Activated naive CD4-positive, alpha-beta T cell treated with anti-CD3 and anti-CD28 coated beads for 36 hours (primary cell): ENCODE results near the gene RAET1E. TPM values are rescaled to one million over a fixed set of nuclear protein-coding genes. Genes with fewer than 3 reads are reported as not detected.
A peak's percentile ranks its signal among the peaks of the same experiment; 100 is the strongest.
"Not testable (repeated sequence)": the region's sequence is repeated elsewhere in the genome, so short reads cannot be mapped to it uniquely, and the experiment has no call there.

Experiments used
- CTCF ChIA-PET: fragments of 350-600 bp; sonication (Branson Sonifier 250); formaldehyde crosslinking; loops from one replicate; lab custom pipeline; 2021; ENCODE audit warnings: antibody characterized with exemption; lab: Charles Lee
- DNase-seq: peaks from one replicate; pipeline ENCODE4 v3.0.0-alpha.2; 2020
- H3K27ac Mint-ChIP-seq: one replicate; pipeline ENCODE4 v1.8.0; 2021; ENCODE audit warnings: mild to moderate bottlenecking, mixed read lengths
- H3K27me3 Mint-ChIP-seq: one replicate; pipeline ENCODE4 v1.8.0; 2021; ENCODE audit warnings: low read depth, mixed read lengths
- H3K36me3 Mint-ChIP-seq: one replicate; pipeline ENCODE4 v1.8.0; 2021; ENCODE audit warnings: low read depth, mixed read lengths
- H3K4me1 Mint-ChIP-seq: one replicate; pipeline ENCODE4 v1.8.0; 2021; ENCODE audit warnings: low read depth, mixed read lengths
- H3K4me3 Mint-ChIP-seq: one replicate; pipeline ENCODE4 v1.8.0; 2021; ENCODE audit warnings: mild to moderate bottlenecking, moderate library complexity, mixed read lengths
- H3K9me3 Mint-ChIP-seq: one replicate; pipeline ENCODE4 v1.8.0; 2021; ENCODE audit warnings: mixed read lengths
- intact Hi-C: fragments of 100-400 bp; cut with micrococcal nuclease; formaldehyde crosslinking; loops from one replicate; pipeline ENCODE4 v1.15.1; 2023
- total RNA-seq, 2 experiments: library from RNA; stranded (reverse); gene quantifications; one replicate each; pipeline ENCODE4 v1.2.3, GENCODE V29; 2021

RAET1E gene
- total RNA-seq, 2 experiments from 2014 or later: not detected

DNA sequence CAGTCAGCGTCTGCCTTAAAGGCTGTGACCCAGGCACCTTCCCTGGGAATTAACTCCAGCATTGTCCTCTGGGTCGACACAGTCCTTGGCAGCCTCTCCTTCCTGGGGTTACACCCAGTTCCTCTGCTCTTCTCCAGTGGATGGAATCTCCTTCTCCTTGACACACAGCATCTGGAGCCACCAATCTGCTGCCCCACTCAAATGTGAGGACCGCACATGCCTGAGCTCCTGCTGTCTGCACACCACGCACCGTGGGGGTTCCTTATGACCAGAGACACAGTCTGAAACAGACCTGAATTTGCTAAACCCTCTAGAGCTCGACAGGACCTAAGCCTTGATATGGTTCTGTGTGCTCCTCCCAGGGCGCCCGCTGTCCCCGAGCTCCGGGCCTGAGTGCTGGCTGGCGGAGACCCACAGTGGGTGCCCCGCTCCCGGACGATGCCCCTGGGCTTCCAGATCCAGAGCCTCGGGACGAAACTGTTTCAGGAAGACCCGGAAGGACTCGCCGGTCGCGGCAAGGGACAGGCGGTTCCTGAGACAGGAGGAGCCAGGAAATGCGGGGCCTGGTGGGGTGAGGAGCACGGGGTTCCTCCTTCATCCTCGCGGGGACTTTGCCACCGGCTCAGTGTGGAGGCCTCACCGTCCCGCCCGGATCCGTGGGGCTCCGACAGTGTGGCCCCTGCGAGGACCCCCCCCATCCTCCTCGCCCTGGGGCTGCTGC lies 27.5 kb upstream of the RAET1E start:
- Mint-ChIP-seq H3K27ac (no peak overlapping the region), H3K36me3 (no peaks in the 10 kb centered on the region), H3K4me1 (peaks cover 15% of the 10 kb centered on the region), H3K9me3 (no peaks in the 10 kb centered on the region), H3K4me3 (peak overlapping the region; percentile 14), H3K27me3 (peaks cover 79% of the 10 kb centered on the region)
- intact Hi-C loops: loop anchor here (10.0 kb wide), 1 partner anchor 281 kb away; the partner anchor contains the start of gene KATNA1
- CTCF ChIA-PET: interaction anchor here (0.8 to 2.5 kb wide), 6 partner anchors 60 to 92 kb away, joined by 3 to 19 read pairs (median 8); no protein-coding TSS in a partner anchor
- DNase-seq: no peak

DNA sequence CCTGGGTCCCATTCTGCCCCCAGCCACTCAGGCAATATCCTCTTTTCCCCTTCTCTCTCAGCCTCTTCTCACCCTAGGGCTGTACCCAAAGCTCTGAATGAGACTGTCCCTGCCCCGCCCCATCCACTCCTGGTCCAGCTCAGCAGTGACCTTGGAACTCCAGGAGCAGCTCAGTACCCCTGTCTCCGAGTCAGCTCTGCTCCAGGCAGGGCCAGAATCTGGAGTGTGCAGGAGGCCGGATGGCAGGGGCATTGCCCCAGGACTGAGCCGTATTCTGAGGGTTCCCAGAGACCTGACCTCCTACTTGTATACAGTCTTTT lies 27.0 kb upstream of the RAET1E start:
- CTCF ChIA-PET: interaction anchor here (0.8 to 2.5 kb wide), 6 partner anchors 59 to 91 kb away, joined by 3 to 19 read pairs (median 8); no protein-coding TSS in a partner anchor
- Mint-ChIP-seq H3K4me3 (no peak overlapping the region), H3K4me1 (peaks cover 15% of the 10 kb centered on the region), H3K36me3 (no peaks in the 10 kb centered on the region), H3K9me3 (no peaks in the 10 kb centered on the region), H3K27ac (no peak overlapping the region), H3K27me3 (peaks cover 74% of the 10 kb centered on the region)
- no peak for DNase-seq
- intact Hi-C loops: loop anchor here (10.0 kb wide), 1 partner anchor 280 kb away; the partner anchor contains the start of gene KATNA1

DNA sequence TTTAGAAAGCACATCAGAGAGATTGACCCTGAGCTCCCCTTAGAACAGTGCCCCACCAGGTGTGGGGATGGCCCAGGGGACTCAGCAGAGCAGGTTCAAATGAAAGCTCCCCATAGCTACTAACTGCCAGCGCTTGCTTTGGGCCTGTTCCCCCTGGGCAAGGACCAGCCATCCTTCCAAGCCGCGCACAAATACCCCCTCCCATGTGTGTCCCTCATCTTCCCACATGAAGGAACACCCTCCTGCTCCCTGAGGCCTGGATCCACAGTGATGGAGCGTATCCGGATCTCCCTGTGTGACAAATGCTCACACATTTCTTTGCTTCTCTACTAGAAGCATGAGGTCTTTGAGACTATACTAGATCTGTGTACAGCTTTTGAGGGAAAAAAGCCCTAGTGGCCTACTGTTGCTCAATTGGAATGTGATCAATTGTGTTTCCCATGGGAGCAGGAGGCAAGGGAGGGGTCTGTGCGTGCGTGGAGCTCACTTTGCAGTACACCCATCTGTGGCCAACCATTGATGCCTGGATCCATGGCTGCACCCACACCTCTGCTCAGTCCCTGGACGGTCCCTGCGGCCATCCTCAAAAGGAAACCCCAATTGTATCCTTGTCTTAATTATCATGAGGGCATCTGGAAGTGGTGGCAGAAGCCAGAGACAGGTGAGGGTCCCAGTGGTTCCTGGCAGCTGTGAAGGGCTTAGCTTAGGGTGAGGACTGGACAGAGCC lies 26.5 kb upstream of the RAET1E start:
- DNase-seq: no peak
- no peak overlapping the region for H3K27ac Mint-ChIP-seq
- no peaks in the 10 kb centered on the region for H3K9me3 Mint-ChIP-seq
- CTCF ChIA-PET: interaction anchor here (0.9 to 2.5 kb wide), 7 partner anchors 24 to 91 kb away, joined by 3 to 19 read pairs (median 7); no protein-coding TSS in a partner anchor
- peaks cover 15% of the 10 kb centered on the region for H3K4me1 Mint-ChIP-seq
- intact Hi-C loops: loop anchor here (10.0 kb wide), 1 partner anchor 280 kb away; the partner anchor contains the start of gene KATNA1
- H3K27me3 Mint-ChIP-seq: peaks cover 69% of the 10 kb centered on the region
- H3K4me3 Mint-ChIP-seq: no peak overlapping the region
- no peaks in the 10 kb centered on the region for H3K36me3 Mint-ChIP-seq

DNA sequence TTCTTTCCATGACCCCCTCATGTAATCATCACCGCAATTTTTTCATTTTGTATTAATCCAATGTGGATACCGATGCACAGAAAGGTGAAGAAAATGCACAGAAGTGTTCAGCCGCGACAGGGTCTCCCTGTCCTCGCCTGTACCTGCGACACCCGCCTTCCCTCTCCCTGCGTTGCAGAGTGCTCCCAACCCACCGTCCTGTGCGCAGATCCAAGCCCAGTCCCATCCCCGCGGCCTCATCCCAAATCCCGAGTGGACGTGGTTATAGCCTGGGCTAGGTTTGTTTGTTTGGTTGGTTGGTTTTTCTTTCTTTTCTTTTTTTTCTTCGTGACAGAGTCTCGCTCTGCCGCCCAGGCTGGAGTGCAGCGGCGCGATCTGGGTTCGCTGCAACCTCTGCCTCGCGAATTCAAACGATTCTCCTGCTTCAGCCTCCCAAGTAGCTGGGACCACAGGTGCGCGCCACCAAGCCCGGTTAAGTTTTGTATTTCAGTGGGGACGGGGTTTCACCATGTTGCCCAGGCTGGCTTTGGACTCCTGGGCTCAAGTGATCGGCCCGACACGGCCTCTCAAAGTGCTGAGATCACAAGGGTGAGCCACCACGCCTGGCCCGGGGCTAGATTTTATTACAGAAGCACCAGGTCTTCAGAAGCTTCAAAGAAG lies 25.5 kb upstream of the RAET1E start:
- intact Hi-C loops: loop anchor here (1.0 to 10.0 kb wide), 4 partner anchors 59 to 359 kb away; partner anchors contain the start of genes KATNA1, LATS1 and LRP11
- Mint-ChIP-seq H3K4me1 (peaks cover 15% of the 10 kb centered on the region), H3K36me3 (no peaks in the 10 kb centered on the region), H3K27ac (no peak overlapping the region), H3K27me3 (peaks cover 60% of the 10 kb centered on the region), H3K9me3 (no peaks in the 10 kb centered on the region), H3K4me3 (peak overlapping the region; percentile 76)
- no peak for DNase-seq
- CTCF ChIA-PET: interaction anchor here (0.9 to 2.5 kb wide), 6 partner anchors 23 to 90 kb away, joined by 3 to 19 read pairs (median 7); no protein-coding TSS in a partner anchor

DNA sequence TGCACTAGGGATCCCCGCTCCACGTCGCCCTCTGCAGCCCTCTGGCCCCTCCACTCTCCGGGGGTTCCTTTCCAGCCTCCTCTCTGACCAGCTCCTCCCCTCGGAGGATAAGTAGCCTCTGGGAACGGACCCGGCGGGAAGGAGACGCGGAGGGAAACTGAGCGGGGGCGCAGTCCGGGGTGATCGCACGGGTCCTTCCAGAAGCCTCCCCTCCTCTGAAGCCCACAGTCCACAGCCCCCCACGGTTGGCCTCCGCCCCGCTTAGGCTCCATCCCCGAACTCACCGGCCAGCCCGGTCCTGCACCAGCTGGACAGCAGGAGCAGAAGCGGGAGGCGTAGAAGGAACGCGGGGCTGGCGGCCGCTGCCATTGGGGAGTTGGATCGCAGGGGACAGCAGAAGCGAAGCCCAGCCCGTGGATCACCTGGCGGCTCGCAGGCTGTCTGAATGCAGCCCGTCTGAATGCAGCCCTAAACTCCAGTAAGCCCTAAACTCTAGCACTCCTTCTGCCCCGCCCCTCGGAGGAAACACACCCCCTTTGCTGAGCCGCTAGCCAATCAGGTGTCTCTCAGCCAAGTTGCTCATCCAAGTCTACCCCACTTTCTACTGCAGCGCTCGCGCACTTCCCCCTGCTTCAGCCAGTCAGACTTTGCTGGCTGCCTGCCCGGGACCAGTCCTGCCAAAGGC lies 24.9 kb upstream of the RAET1E start, which contains the start of gene RAET1G:
TSS of gene RAET1G (minus strand) at position 480 of the 685 bp plus-strand sequence. CDS start at position 369, 111 bp downstream.
- H3K36me3 Mint-ChIP-seq: no peaks in the 10 kb centered on the region
- DNase-seq: peak; percentile 90
- intact Hi-C loops: loop anchor here (1.0 to 10.0 kb wide), 4 partner anchors 58 to 358 kb away; partner anchors contain the start of genes KATNA1, LATS1 and LRP11
- H3K9me3 Mint-ChIP-seq: no peaks in the 10 kb centered on the region
- no peak within 1 kb of the TSS for H3K27ac Mint-ChIP-seq
- CTCF ChIA-PET: interaction anchor here (1.1 to 1.2 kb wide), 2 partner anchors 87 to 88 kb away, joined by 3 to 4 read pairs; no protein-coding TSS in a partner anchor
- peak within 1 kb of the TSS; percentile 76 for H3K4me3 Mint-ChIP-seq
- peaks cover 15% of the 10 kb centered on the region for H3K4me1 Mint-ChIP-seq
- peaks cover 53% of the 10 kb centered on the region for H3K27me3 Mint-ChIP-seq

DNA sequence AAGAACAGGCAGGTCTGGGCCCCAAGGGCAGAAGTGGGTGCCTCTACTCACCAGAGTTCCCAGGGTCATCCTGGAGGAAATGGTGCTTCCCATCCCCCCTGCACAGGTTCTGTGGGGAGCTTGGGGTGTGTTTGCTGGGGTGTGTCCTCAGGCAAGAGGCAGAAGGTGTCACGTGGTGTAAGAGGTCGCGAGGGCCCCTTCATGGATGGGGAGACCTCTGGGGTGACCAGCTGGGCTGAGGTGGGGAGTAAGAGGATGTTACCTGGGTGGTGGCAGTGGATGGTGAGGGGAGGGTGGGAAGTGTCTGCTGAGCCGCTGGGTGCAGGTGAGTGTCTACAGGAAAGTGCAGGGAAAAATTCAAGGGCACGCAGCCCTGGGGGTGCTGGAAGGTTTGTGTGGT lies 24.2 kb upstream of the RAET1E start:
- not testable (repeated sequence) for DNase-seq, H3K9me3 Mint-ChIP-seq, H3K27ac Mint-ChIP-seq, H3K4me3 Mint-ChIP-seq, H3K36me3 Mint-ChIP-seq
- CTCF ChIA-PET: interaction anchor here (1.1 to 1.2 kb wide), 2 partner anchors 86 to 88 kb away, joined by 3 to 4 read pairs; no protein-coding TSS in a partner anchor
- intact Hi-C loops: loop anchor here (2.0 to 10.0 kb wide), 3 partner anchors 203 to 357 kb away; partner anchors contain the start of genes KATNA1 and LATS1
- Mint-ChIP-seq H3K4me1 (peaks cover 15% of the 10 kb centered on the region), H3K27me3 (peaks cover 48% of the 10 kb centered on the region)

DNA sequence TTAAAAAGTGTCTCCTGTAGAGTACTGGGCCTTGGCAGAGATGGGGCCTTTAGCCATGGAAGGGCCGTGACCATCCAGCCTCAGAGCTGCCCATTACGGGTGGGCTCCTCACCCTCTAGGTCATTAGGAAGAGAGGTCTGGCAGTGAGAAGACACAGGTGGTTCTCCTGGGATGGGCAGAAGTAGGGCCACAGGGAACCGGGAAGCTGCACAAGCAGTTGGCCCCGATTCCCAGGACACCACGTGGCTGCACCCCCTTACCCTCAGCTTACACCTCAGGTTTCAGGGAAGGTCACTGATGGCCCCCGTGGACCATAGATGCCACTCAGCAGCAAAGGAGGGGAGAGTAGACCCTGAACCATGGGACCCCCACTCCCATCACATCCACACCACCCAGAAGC lies 23.4 kb upstream of the RAET1E start:
- peaks cover 15% of the 10 kb centered on the region for H3K4me1 Mint-ChIP-seq
- intact Hi-C loops: loop anchor here (10.0 kb wide), 1 partner anchor 277 kb away; the partner anchor contains the start of gene KATNA1
- no peaks in the 10 kb centered on the region for H3K36me3 Mint-ChIP-seq
- H3K9me3 Mint-ChIP-seq: no peaks in the 10 kb centered on the region
- CTCF ChIA-PET: interaction anchor here (0.5 kb wide), 1 partner anchor 43 kb away, joined by 3 read pairs; no protein-coding TSS in a partner anchor
- no peak overlapping the region for H3K27ac Mint-ChIP-seq
- H3K27me3 Mint-ChIP-seq: peaks cover 48% of the 10 kb centered on the region
- no peak for DNase-seq
- H3K4me3 Mint-ChIP-seq: no peak overlapping the region

DNA sequence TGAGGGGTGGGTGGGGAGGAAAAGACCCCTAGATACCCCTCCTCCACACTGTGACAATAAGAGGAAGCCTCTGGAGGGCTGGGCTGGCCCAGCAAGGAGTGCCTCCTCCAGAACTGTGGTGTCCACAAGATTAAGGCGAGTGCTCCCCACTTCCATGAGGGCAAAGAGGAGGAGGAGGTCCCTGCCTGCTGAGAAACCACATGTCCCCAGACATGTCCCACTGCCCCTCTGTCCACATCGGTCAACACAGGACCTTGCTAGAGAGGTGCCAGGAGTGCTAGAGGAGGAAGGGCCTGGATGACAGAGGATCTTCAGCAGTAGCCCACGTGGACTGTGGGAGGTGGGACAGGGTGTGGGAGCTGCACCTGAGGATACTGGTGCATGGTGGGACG lies 21.9 kb upstream of the RAET1E start:
- peaks cover 8% of the 10 kb centered on the region for H3K4me1 Mint-ChIP-seq
- no peaks in the 10 kb centered on the region for H3K9me3 Mint-ChIP-seq
- no peak for DNase-seq
- H3K36me3 Mint-ChIP-seq: no peaks in the 10 kb centered on the region
- intact Hi-C loops: loop anchor here (10.0 kb wide), 1 partner anchor 275 kb away; the partner anchor contains the start of gene KATNA1
- CTCF ChIA-PET: no interaction called here
- H3K27ac Mint-ChIP-seq: no peak overlapping the region
- H3K27me3 Mint-ChIP-seq: peaks cover 36% of the 10 kb centered on the region
- no peak overlapping the region for H3K4me3 Mint-ChIP-seq

DNA sequence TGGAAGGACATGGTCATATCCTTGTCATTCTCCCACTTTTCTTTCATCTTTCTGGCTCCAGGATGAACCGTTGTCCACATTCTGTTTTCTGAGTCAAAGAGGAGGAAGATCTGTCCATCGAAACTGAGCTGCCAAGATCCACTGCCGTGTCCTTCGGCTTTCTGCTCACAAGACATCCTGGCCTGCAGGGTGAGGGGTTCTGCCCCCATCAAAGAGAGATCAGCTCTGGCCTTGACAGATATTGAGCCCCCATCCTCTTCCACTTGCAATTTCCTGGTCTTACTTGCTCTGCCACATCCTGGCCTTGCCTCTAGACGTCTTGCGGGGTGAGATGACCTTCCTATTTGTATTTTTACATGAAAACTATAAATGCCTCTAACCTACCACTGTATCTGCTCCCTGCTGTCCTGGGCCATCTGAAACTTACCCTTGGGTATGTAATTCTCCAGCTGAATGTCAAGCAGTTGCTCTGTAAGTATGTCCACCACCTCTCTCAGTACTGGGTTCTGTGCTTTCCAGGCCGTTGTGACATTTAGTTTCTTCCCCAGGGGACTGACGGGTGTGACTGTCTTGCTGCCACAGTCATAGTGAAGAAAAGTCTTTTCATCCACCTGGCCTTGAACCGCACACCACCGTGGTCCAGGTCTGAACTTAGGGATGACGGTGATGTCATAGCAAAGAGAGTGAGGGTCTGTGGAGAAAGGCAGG lies 21.4 kb upstream of the RAET1E start:
- H3K4me1 Mint-ChIP-seq, H3K4me3 Mint-ChIP-seq, DNase-seq, CTCF ChIA-PET, H3K36me3 Mint-ChIP-seq, intact Hi-C loops, H3K9me3 Mint-ChIP-seq, H3K27ac Mint-ChIP-seq: not testable (repeated sequence)
- peaks cover 31% of the 10 kb centered on the region for H3K27me3 Mint-ChIP-seq

DNA sequence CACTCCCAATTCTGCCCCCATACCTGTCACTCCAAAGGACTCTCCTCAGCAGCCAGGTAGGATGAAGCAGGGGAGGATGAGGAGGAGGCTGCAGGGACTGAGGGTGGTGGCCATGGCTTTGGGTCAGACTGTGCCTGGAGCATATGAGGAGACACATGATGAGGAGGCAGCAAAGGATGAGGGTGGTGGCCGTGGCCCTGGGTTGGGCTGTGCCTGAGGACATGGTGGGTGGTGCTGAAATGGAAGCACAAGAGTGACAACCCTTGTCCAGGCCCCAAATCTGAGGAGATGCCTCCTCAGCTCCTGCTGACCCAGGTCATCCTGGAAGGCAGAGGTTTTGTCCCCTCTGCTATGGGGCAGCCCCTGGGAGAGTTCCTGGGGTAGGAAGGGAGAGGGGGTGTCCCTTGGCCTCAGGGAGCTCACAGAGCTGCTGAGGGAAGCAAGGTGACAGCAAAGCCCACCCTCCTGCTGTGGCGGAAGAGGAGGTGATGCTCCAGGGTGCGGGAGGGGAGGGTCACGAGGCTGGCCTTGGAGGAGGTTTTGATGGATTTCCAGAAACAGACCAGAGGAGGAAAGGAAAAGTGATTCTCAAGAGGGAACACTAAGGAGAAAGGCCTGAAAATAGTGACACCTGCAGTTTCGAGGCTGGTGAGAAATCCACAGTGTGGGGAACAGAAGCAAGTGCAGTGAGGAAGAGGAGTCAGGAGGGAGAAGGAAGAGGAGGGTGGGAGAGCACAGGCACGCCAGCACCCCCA lies 20.4 kb upstream of the RAET1E start:
- Mint-ChIP-seq H3K9me3 (no peaks in the 10 kb centered on the region), H3K27ac (no peak overlapping the region), H3K4me1 (peaks cover 8% of the 10 kb centered on the region), H3K27me3 (peaks cover 24% of the 10 kb centered on the region), H3K36me3 (no peaks in the 10 kb centered on the region), H3K4me3 (no peak overlapping the region)
- intact Hi-C loops: no loop called here
- CTCF ChIA-PET: interaction anchor here (0.6 kb wide), 1 partner anchor 14 kb away, joined by 6 read pairs; no protein-coding TSS in a partner anchor
- no peak for DNase-seq
